Hypothalamus (tissue), 51 donors: Measurements from ENCODE around the gene IKZF5.

Experiments
- DNase-seq, 51 donors: peaks; one replicate each; lab custom pipeline; 2025; lab: John Stamatoyannopoulos, UW

IKZF5 gene

DNA sequence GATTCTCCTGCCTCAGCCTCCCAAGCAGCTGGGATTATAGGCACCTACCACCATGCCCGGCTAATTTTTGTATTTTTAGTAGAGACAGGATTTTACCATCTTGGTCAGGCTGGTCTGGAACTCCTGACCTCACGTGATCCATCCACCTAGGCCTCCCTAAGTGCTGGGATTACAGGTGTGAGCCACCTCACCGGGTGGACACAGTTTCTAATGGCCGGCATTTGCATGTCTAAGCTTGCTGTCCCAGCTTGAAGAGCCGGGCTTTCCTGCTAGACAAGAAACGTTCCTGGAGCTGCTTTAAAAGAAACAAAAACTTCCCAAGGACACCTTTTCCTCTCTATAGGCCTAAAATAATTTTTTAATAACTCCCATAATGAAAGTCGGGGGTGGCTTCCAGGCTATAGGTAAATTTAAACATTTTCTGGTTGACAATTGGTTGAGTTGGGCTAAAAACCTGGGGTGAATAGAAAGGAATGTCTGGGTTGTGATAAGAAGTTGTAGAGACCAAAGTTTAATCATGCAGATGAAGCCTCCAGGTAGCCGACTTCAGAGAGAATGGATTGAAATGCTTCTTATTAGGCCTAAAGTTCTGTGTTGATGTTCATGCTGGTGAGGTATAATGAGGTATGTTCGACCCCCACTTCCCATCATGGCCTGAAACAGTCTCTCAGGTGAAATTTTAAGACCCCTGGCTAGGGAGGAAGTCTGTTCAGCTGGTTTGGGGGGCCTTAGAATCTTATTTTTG is 9.0 kb upstream of the IKZF5 start:
- DNase-seq, result no peak

DNA sequence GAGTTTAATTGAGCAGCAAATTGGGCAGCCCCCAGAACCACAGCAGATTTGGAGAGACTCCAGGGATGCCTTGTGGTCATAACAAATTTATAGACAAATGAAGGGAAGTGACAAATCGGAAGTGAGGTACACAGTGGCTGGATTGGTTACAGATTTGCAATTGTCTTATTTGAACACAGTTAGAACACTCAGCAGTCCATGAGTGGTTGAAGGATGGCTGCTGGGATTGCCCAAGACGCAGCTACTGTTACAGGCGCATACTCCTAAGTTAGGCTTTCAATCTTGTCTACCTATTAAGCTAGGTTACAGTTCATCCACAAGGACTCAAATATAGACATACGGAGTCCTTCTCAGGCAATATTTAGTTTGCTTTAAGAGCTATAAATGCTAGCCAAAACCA is 7.6 kb upstream of the IKZF5 start:
- no peak for DNase-seq

DNA sequence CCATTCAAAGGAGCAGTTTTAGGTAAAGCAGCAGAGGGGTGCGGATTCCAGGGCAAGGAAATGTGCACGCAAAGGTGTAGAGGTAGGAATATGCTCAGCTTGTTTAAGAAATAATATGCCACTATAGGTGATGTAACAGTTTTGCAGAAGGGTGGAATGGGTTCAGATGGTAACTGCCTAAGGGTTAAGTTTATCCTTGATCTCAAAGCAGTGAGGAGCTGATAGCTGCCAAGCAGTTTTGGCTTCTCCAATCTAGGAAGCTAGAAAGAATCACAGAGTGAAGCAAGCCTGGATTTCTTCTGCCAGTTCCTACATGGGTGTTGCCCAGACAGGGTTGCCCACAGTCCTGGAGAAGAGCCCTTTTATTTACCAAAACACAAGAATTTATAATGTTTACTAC is 6.2 kb upstream of the IKZF5 start:
- no peak for DNase-seq

- DNase-seq, result no peak
Observed at GRCh38 chr10:123013456-123014419, 5.1 kb upstream of the IKZF5 start.

DNA sequence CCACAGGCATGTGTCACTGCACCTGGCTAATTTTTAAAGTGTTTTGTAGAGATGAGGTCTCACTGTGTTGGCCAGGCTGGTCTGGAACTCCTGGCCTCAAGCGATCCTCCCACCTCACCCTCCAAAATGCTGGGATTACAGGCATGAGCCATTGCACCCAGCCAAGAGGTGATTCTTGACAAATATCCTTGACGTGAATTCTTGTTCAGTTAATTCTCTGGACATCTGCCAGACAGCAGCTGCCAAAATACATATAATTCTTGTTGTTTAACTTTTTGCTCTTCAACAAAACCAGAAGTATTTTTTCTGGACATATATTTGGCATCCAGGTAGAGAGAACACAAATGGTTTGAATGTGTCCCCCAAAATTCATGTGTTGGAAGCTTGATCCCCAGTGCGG is 3.4 kb upstream of the IKZF5 start:
- no peak for DNase-seq

DNA sequence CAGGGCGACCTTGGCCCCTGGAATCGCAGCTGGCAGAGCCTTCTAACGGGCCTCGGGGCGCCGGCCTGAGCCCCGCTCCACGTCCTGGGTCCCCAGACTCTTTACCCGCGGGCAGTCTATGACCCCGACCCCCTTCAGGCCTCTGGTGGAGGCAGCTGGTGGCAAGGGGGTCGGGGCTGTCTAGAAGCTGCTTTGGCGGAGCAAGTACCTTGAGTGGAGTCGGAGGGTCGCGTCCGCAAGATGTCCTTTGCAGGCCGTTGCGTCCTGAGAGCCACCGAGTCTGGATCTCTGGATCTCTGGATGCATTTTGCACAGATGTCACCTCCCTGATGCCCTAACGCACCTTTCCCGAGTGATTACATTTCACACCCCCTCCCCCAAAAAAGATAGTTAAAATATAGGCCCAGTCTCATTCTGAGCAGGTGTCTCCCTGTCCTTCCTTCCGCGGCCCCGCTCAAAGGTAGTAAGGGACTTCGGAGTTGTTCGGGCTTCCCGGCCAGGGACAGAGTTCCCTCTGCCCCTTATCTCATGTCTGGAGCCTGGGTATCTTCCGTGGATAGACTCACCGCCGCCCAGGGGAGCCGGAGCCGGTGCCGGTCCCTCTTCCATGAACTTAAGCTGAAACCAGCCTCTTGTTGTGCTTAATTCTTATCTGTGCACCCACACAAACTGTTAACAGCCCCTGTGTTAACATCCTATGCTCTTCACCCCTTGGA is 668 bp upstream of the IKZF5 start:
- DNase-seq, result peak in 21 of 51 donors; percentile 4 to 62 (median 39)

DNA sequence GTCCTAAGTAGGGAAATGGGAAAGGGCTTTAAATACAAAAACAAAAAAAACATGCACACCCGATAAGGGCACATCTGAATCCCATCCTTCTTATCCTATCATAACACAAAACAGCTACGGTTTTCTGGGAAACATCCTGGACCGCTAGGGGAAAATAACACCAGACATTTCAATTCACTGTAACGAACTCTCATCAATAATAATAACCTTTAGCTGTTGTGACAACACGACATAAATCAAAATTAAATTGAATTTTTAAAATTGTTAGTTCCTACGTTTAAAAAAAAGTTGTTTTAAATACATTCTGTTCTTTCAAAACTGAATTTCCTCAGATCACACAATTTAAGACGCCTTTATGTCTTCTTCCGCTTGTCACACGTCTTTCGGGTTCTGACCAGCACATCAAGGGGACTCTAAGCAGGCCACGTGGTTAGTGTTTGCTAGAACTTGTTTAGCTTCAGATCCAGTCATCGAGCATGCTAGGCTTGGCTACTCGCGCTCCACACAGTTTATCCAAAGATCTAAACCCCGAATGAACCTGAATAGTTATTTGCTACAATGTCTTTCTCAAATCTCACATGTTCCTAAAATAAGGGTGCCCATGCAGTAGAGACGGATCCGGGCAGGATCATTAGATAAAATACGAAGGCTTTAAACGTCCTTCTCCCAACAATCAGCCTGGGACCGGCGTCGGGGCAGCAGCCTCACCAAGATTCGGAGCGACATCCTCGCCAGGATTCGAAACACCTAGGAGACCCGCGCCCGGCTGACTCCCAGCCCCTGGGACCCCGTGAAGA is 839 bp downstream of the IKZF5 start:
- DNase-seq, result peak in 23 of 51 donors; percentile 7 to 52 (median 29)

DNA sequence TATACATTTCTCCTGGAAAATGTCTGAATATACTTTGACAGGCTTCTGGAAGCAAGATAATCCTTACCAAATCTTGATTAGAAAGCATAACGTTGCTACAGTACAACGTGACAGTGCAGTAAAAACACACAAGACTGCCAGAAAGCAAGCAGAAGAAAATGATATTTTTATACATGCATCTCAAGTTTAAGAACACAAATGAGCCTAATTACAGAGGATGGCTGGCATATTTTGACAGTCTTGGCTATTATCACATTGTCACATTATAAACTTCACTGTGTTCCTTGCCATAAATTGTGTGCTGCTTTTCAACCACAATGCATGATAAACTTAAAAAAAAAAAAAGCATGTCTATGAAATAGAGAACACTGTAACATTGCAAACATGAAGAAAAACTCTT is 4.3 kb downstream of the IKZF5 start:
- no peak for DNase-seq

DNA sequence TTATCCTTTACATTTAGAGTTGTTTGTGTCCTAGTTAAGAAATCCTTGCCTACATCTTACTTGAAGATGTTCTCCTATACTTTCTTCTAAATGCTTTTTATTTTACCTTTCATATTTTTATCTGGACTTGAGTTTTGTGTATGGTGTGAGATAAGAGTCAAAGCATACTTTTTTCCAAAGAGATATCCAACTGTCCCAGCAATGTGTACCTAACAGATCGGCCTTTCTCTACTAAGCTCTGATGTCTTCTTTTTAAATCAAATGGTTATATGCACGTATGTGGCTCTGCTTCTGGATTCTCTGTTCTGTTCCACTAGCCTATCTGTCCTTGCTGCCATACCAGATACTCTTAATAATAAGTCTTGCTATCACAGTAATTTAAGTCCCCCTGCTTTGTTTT is 7.2 kb downstream of the IKZF5 start:
- no peak for DNase-seq

DNA sequence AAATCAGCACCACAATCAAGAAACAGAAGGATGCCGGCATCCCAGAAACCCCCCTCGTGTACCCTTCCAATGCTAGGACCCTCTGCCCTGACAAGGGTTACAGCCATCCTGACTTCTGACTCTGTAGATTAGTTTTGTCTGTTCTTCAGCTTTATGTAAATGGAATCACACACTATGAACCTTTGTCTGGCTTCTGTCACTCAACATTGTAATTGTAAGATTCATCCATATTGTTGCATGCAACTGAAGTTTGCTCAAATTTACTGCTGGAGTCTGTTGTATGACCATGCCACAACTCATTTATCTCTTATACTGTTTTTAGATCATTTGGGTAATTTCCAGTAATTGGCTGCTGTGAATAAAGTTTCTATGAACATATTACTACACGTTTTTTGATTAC is 8.4 kb downstream of the IKZF5 start:
- DNase-seq, result no peak

DNA sequence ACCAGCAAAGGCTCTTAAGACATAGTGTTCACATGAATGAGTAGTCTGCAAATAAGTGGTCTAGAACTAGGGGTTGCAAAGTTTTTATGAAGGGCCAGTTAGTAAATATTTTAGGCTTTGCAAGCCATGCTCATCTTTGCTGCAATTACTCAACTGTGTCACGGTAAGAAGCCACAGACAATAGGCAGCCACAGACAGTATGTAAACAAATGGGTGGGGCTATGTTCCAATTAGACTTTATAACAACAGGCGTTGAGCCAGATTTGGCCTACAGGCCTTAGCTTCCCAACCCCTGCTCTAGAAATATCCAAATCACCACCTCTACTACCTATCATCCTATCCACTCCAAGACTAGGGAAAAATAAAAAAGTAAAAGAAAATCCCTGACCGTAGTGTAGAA is 9.2 kb downstream of the IKZF5 start:
- DNase-seq, result no peak

GRCh38 chr10:122998934-122999333 is 9.7 kb downstream of the IKZF5 start:
- DNase-seq, result no peak

DNA sequence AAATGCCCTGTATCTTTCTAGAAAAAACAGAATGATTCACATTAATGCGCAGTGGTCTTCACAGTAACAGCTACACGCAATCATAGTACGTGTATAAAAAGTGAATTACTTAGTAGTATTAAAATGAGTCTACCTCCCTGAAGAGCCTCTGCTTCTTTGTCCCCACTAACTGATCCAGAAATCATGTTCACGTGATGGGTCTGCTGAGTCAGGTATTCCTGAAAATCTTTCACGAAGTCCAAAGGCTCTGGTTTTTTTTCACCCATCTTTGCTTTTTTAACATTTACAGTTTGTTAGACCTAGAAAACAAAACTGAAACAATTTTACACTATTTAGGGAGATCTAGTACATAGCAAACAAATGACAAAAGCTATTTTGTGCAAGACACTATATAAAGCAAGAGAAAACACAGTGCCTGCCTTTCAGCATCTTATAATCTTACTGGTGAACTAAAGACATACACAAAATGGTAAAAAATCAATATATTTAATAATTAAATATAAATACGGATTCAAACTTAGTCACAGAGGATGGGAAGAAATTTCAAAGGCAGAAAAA is 10.2 kb downstream of the IKZF5 start:
- no peak for DNase-seq

- no peak for DNase-seq
Observed at GRCh38 chr10:122997864-122998263, 10.7 kb downstream of the IKZF5 start.

DNA sequence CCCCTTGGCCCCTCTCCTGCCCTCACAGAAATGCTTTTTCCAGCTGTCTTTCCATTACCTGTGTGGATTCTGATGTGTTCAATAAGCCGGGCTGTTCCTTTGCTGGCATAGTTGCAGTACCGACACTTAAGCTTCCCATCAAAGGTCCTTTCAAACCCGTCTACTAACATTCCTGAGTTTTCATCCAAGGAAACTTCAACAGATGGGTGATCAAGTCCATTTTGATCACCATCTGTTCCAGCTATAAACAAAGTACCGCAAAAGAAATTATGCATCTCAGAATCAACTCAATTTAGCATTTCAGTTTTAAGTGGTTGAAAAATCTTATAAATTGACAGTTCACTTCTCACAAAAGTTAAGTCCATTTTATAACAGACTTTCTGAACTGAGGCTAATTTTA is 12.7 kb downstream of the IKZF5 start:
- no peak for DNase-seq

DNA sequence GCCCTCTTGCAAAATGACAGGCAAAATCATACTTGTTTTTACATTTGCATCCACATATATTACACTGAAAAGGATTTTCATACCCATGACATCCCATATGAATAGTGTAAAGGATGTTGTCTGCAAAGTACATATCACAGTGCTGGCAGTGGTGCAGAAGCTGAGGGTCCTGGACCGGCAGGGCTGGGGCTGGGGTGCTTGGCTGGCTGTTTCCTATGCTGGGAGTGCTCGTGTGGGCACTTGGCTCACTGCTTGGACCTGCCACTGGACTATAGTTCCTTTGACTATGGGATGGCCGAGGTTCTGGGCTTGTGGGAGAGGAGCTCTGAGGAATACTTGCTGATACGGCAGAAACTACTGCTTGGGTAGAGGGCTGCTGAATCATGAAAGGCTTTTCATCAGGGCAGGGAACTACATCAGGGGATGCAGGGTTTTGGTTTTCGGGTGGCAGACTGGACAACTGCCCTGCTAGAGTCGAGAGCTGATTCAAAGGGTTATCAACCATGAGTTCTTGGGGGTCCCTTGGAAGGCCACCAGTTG is 14.7 kb downstream of the IKZF5 start:
- no peak for DNase-seq

DNA sequence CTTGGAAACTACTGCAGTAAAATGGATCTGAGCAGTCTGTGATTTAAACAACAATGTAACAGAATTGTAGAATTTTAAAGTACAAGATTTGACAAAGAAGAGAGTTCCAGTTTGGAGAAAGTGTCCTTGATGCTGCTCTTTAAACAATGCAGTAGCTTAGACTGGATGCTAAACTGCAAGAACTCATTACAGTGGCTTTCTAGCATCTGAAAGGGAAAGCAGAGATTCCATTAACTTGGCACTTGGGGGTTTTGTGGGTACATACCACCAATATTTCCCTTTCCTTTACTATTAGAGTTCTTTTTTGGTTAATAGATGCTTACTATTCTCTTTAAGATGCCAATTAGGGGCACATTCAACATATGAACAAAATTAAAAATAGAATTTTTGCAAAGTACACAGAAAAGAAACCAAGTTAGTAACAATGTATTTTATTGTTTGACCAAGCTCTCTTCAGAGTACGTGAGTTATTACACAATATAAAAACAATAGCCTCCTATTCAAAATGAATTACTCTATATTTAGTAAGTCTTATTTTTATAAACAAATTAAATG is 16.5 kb downstream of the IKZF5 start:
- peak in 1 of 51 donors; percentile 33 for DNase-seq

- DNase-seq, result no peak
Observed at GRCh38 chr10:122990278-122990677, 18.3 kb downstream of the IKZF5 start.

- no peak for DNase-seq
Observed at GRCh38 chr10:122988501-122988900, 20.1 kb downstream of the IKZF5 start.
